ENCODE data around the gene IPO11.
"Not testable (repeated sequence)": the region's sequence is repeated elsewhere in the genome, so short reads cannot be mapped to it uniquely, and the experiment has no call there.

Gene IPO11

GRCh38 chr5:62560786-62561185 is 148.2 kb downstream of the IPO11 start:
- no peak overlapping the region for H3K27ac Mint-ChIP-seq
- peaks cover 45 to 61% of the 10 kb centered on the region in 2 donors for H3K36me3 Mint-ChIP-seq
- no peaks in the 10 kb centered on the region for H3K27me3 Mint-ChIP-seq
- no peak for ATAC-seq (replicated peaks)
- DNase-seq: no peak
- no peak overlapping the region for H3K4me3 Mint-ChIP-seq
- H3K4me1 Mint-ChIP-seq: no peaks in the 10 kb centered on the region
- peaks cover 3 to 4% of the 10 kb centered on the region in 2 donors for H3K9me3 Mint-ChIP-seq

- ATAC-seq (replicated peaks) (no peak), DNase-seq (no peak)
- Mint-ChIP-seq H3K4me3 (no peak overlapping the region), H3K27ac (no peak overlapping the region), H3K9me3 (peaks cover 5 to 6% of the 10 kb centered on the region in 2 donors), H3K4me1 (no peaks in the 10 kb centered on the region), H3K36me3 (peaks cover 51 to 66% of the 10 kb centered on the region in 2 donors), H3K27me3 (no peaks in the 10 kb centered on the region)
Measured at GRCh38 chr5:62561896-62562295, 149.3 kb downstream of the IPO11 start.

GRCh38 chr5:62562867-62563266 is 150.3 kb downstream of the IPO11 start:
- Mint-ChIP-seq H3K4me3 (no peak overlapping the region), H3K27ac (no peak overlapping the region), H3K36me3 (peaks cover 51 to 68% of the 10 kb centered on the region in 2 donors), H3K4me1 (no peaks in the 10 kb centered on the region), H3K9me3 (peaks cover 10 to 13% of the 10 kb centered on the region in 2 donors), H3K27me3 (no peaks in the 10 kb centered on the region)
- DNase-seq (no peak), ATAC-seq (replicated peaks) (no peak)

- H3K27ac Mint-ChIP-seq: no peak overlapping the region
- H3K9me3 Mint-ChIP-seq: peaks cover 10 to 15% of the 10 kb centered on the region in 2 donors
- H3K4me1 Mint-ChIP-seq: peaks cover 0 to under 1% of the 10 kb centered on the region in 2 donors
- peaks cover 60 to 77% of the 10 kb centered on the region in 2 donors for H3K36me3 Mint-ChIP-seq
- no peaks in the 10 kb centered on the region for H3K27me3 Mint-ChIP-seq
- ATAC-seq (replicated peaks) (no peak), DNase-seq (no peak)
- no peak overlapping the region for H3K4me3 Mint-ChIP-seq
Measured at GRCh38 chr5:62564101-62564500, 151.5 kb downstream of the IPO11 start.

GRCh38 chr5:62565740-62566139 is 153.2 kb downstream of the IPO11 start:
- not testable (repeated sequence) for H3K27ac Mint-ChIP-seq; DNase-seq; H3K4me3 Mint-ChIP-seq; H3K27me3 Mint-ChIP-seq; ATAC-seq (replicated peaks); H3K4me1 Mint-ChIP-seq
- peaks cover 10 to 15% of the 10 kb centered on the region in 2 donors for H3K9me3 Mint-ChIP-seq
- H3K36me3 Mint-ChIP-seq: peaks cover 58 to 75% of the 10 kb centered on the region in 2 donors

- Mint-ChIP-seq H3K27ac (no peak overlapping the region), H3K9me3 (peaks cover 10 to 15% of the 10 kb centered on the region in 2 donors), H3K36me3 (peaks cover 52 to 59% of the 10 kb centered on the region in 2 donors), H3K4me1 (peaks cover 3 to 6% of the 10 kb centered on the region in 2 donors), H3K4me3 (no peak overlapping the region), H3K27me3 (no peaks in the 10 kb centered on the region)
- DNase-seq (no peak), ATAC-seq (replicated peaks) (no peak)
Measured at GRCh38 chr5:62568143-62568542, 155.6 kb downstream of the IPO11 start.

- H3K9me3 Mint-ChIP-seq: peaks cover 10 to 15% of the 10 kb centered on the region in 2 donors
- H3K36me3 Mint-ChIP-seq: peaks cover 52 to 55% of the 10 kb centered on the region in 2 donors
- no peaks in the 10 kb centered on the region for H3K27me3 Mint-ChIP-seq
- DNase-seq: no peak
- H3K4me3 Mint-ChIP-seq: no peak overlapping the region
- H3K27ac Mint-ChIP-seq: no peak overlapping the region
- peaks cover 3 to 11% of the 10 kb centered on the region in 2 donors for H3K4me1 Mint-ChIP-seq
- ATAC-seq (replicated peaks): no peak
Measured at GRCh38 chr5:62568800-62569432, 156.4 kb downstream of the IPO11 start.

GRCh38 chr5:62569470-62569869 is 156.9 kb downstream of the IPO11 start:
- no peak for ATAC-seq (replicated peaks)
- no peak for DNase-seq
- Mint-ChIP-seq H3K4me3 (no peak overlapping the region), H3K36me3 (peaks cover 51 to 52% of the 10 kb centered on the region in 2 donors), H3K27ac (no peak overlapping the region), H3K9me3 (peaks cover 10 to 15% of the 10 kb centered on the region in 2 donors), H3K27me3 (no peaks in the 10 kb centered on the region), H3K4me1 (peaks cover 7 to 16% of the 10 kb centered on the region in 2 donors)

- Mint-ChIP-seq H3K4me1 (peaks cover 14 to 31% of the 10 kb centered on the region in 2 donors), H3K4me3 (peak overlapping the region; percentile 46 to 63), H3K27me3 (no peaks in the 10 kb centered on the region), H3K27ac (peak overlapping the region; percentile 68), H3K36me3 (peaks cover 21 to 31% of the 10 kb centered on the region in 2 donors), H3K9me3 (no peaks in the 10 kb centered on the region)
- no peak for DNase-seq
- ATAC-seq (replicated peaks): no peak
Measured at GRCh38 chr5:62572918-62573514, 160.5 kb downstream of the IPO11 start.

GRCh38 chr5:62574599-62574998 is 162.0 kb downstream of the IPO11 start:
- Mint-ChIP-seq H3K4me1 (peaks cover 13 to 37% of the 10 kb centered on the region in 2 donors), H3K9me3 (no peaks in the 10 kb centered on the region), H3K4me3 (no peak overlapping the region), H3K27ac (no peak overlapping the region), H3K27me3 (no peaks in the 10 kb centered on the region), H3K36me3 (peaks cover 10 to 21% of the 10 kb centered on the region in 2 donors)
- ATAC-seq (replicated peaks): peak; percentile 79 to 84
- DNase-seq: no peak

GRCh38 chr5:62575066-62575465 is 162.5 kb downstream of the IPO11 start:
- no peaks in the 10 kb centered on the region for H3K9me3 Mint-ChIP-seq
- H3K4me3 Mint-ChIP-seq: no peak overlapping the region
- DNase-seq (no peak), ATAC-seq (replicated peaks) (no peak)
- no peak overlapping the region for H3K27ac Mint-ChIP-seq
- peaks cover 10 to 21% of the 10 kb centered on the region in 2 donors for H3K36me3 Mint-ChIP-seq
- peaks cover 13 to 37% of the 10 kb centered on the region in 2 donors for H3K4me1 Mint-ChIP-seq
- no peaks in the 10 kb centered on the region for H3K27me3 Mint-ChIP-seq

GRCh38 chr5:62575489-62575888 is 162.9 kb downstream of the IPO11 start:
- Mint-ChIP-seq H3K9me3 (no peaks in the 10 kb centered on the region), H3K4me3 (no peak overlapping the region), H3K4me1 (peaks cover 13 to 37% of the 10 kb centered on the region in 2 donors), H3K27me3 (no peaks in the 10 kb centered on the region), H3K36me3 (peaks cover 8 to 19% of the 10 kb centered on the region in 2 donors), H3K27ac (no peak overlapping the region)
- DNase-seq (no peak), ATAC-seq (replicated peaks) (no peak)

- ATAC-seq (replicated peaks): no peak
- Mint-ChIP-seq H3K27ac (no peak overlapping the region), H3K4me3 (no peak overlapping the region)
Measured at GRCh38 chr5:62576570-62577170, 164.1 kb downstream of the IPO11 start.

GRCh38 chr5:62577488-62577887 is 164.9 kb downstream of the IPO11 start:
- Mint-ChIP-seq H3K27me3 (no peaks in the 10 kb centered on the region), H3K4me3 (no peak overlapping the region), H3K36me3 (peaks cover 14 to 30% of the 10 kb centered on the region in 2 donors), H3K4me1 (peaks cover 13 to 47% of the 10 kb centered on the region in 2 donors), H3K27ac (no peak overlapping the region), H3K9me3 (no peaks in the 10 kb centered on the region)
- ATAC-seq (replicated peaks) (no peak), DNase-seq (no peak)

More at GRCh38 chr5:62576570-62577170, 164.1 kb downstream of the IPO11 start:
- Mint-ChIP-seq H3K4me1 (peaks cover 13 to 44% of the 10 kb centered on the region in 2 donors), H3K9me3 (no peaks in the 10 kb centered on the region), H3K27me3 (no peaks in the 10 kb centered on the region), H3K36me3 (peaks cover 9 to 27% of the 10 kb centered on the region in 2 donors)
- no peak for DNase-seq
